ENCODE results near the gene NRM. TPM values are rescaled to one million over a fixed set of nuclear protein-coding genes. Genes with fewer than 3 reads are reported as not detected.

The NRM gene
- polyA plus RNA-seq, 6 donors from 2014 or later: 37.3 to 72.1 (median 45.4) TPM

Other genes starting within 250 kb of the NRM start
- 1,000 to 10,000 TPM; 2,024 to 3,192 (median 2,301) TPM for gene HLA-E, start 201.5 kb downstream of the NRM start, polyA plus RNA-seq (ENCODE audit: low read depth in 6 of 6)
- 10 to 100 TPM; 23.8 to 47.4 (median 36.8) TPM for gene GNL1, start 134.5 kb downstream of the NRM start, polyA plus RNA-seq (ENCODE audit: low read depth in 6 of 6)
- 10 to 100 TPM in 4 of 6 donors, 1 to 10 TPM in 2; 8.1 to 14.2 (median 11.2) TPM for gene PRR3, start 133.7 kb downstream of the NRM start, polyA plus RNA-seq (ENCODE audit: low read depth in 6 of 6)
- gene ABCF1, start 119.5 kb downstream of the NRM start, polyA plus RNA-seq (ENCODE audit: low read depth in 6 of 6): 10 to 100 TPM; 11.5 to 31.0 (median 19.3) TPM
- gene PPP1R10, start 73.7 kb downstream of the NRM start, polyA plus RNA-seq (ENCODE audit: low read depth in 6 of 6): 10 to 100 TPM in 5 of 6 donors, 1 to 10 TPM in 1; 7.8 to 27.9 (median 25.9) TPM
- gene MRPS18B, start 73.1 kb downstream of the NRM start, polyA plus RNA-seq (ENCODE audit: low read depth in 6 of 6): 100 to 1,000 TPM; 101 to 221 (median 142) TPM
- gene ATAT1, start 64.1 kb downstream of the NRM start, polyA plus RNA-seq (ENCODE audit: low read depth in 6 of 6): 1 to 10 TPM in 5 of 6 donors, under 1 TPM in 1; 0.79 to 4.1 (median 2.0) TPM
- gene C6orf136, start 43.9 kb downstream of the NRM start, polyA plus RNA-seq (ENCODE audit: low read depth in 6 of 6): 10 to 100 TPM in 4 of 6 donors, 1 to 10 TPM in 2; 8.1 to 15.5 (median 12.2) TPM
- gene DHX16, start 18.0 kb downstream of the NRM start, polyA plus RNA-seq (ENCODE audit: low read depth in 6 of 6): 10 to 100 TPM in 5 of 6 donors, 1 to 10 TPM in 1; 4.2 to 27.0 (median 16.1) TPM
- gene PPP1R18, start 4.3 kb downstream of the NRM start, polyA plus RNA-seq (ENCODE audit: low read depth in 6 of 6): 100 to 1,000 TPM in 1 of 6 donors, 10 to 100 TPM in 5; 70.3 to 103 (median 82.6) TPM
- 1 to 10 TPM; 2.0 to 8.3 (median 3.5) TPM for gene MDC1, start 26.3 kb upstream of the NRM start, polyA plus RNA-seq (ENCODE audit: low read depth in 6 of 6)
- 100 to 1,000 TPM in 1 of 6 donors, 10 to 100 TPM in 5; 37.9 to 104 (median 73.3) TPM for gene TUBB, start 29.4 kb upstream of the NRM start, polyA plus RNA-seq (ENCODE audit: low read depth in 6 of 6)
- gene FLOT1, start 51.7 kb upstream of the NRM start, polyA plus RNA-seq (ENCODE audit: low read depth in 6 of 6): 10 to 100 TPM; 43.5 to 65.2 (median 52.4) TPM
- gene IER3, start 53.6 kb upstream of the NRM start, polyA plus RNA-seq (ENCODE audit: low read depth in 6 of 6): under 1 TPM in 1 of 6 donors, not detected in 5; 0.31 TPM
- 1 to 10 TPM; 3.6 to 8.0 (median 4.4) TPM for gene DDR1, start 193.5 kb upstream of the NRM start, polyA plus RNA-seq (ENCODE audit: low read depth in 6 of 6)
- 10 to 100 TPM in 3 of 6 donors, 1 to 10 TPM in 3; 7.6 to 11.5 (median 9.6) TPM for gene GTF2H4, start 217.2 kb upstream of the NRM start, polyA plus RNA-seq (ENCODE audit: low read depth in 6 of 6)
- 10 to 100 TPM in 5 of 6 donors, 1 to 10 TPM in 1; 1.2 to 28.4 (median 19.4) TPM for gene VARS2, start 223.3 kb upstream of the NRM start, polyA plus RNA-seq (ENCODE audit: low read depth in 6 of 6)
- gene SFTA2, start 241.2 kb upstream of the NRM start, polyA plus RNA-seq (ENCODE audit: low read depth in 6 of 6): under 1 TPM in 1 of 6 donors, not detected in 5; 0.38 TPM
- gene MUCL3, start 250.0 kb upstream of the NRM start, polyA plus RNA-seq (ENCODE audit: low read depth in 6 of 6): not detected